Heart right ventricle (tissue), 16 donors: Measurements from ENCODE around the gene LASP1NB.
A peak's percentile ranks its signal among the peaks of the same experiment; 100 is the strongest.

Experiments
- ATAC-seq, 8 donors: fragments of 200-7000 bp; cut with Tn5 transposase; one replicate each; pipeline ENCODE4 v1.9.1; 2020; ENCODE audit warnings: mild to moderate bottlenecking in 8 of 8, moderate library complexity in 8 of 8, moderate number of reproducible peaks in 1 of 8
- DNase-seq, 2 donors: peaks; one replicate each; pipeline ENCODE4 v3.0.0-alpha.2; 2020
- H3K27ac ChIP-seq, 10 donors: fragments of 200-600 bp; sonication (generic) in 2 of 10; one replicate each; pipeline versions ENCODE4 v1.5.0 to v1.8.0; 2020 to 2022; ENCODE audit warnings: mild to moderate bottlenecking in 3 of 10
- H3K27me3 ChIP-seq, 7 donors: fragments of 200-600 bp; one replicate each; pipeline ENCODE4 v1.8.0; 2021 to 2022; ENCODE audit warnings: mild to moderate bottlenecking in 2 of 7
- H3K36me3 ChIP-seq, 9 donors: fragments of 200-600 bp; sonication (generic) in 1 of 9; one replicate each; pipeline versions ENCODE4 v1.5.0 to v1.8.0; 2020 to 2022; ENCODE audit warnings: mild to moderate bottlenecking in 2 of 9
- H3K4me1 ChIP-seq, 9 donors: fragments of 200-600 bp; sonication (generic) in 1 of 9; one replicate each; pipeline versions ENCODE4 v1.5.0 to v1.8.0; 2020 to 2022; ENCODE audit warnings: mild to moderate bottlenecking in 4 of 9
- H3K4me3 ChIP-seq, 10 donors: fragments of 200-600 bp; sonication (generic) in 2 of 10; one replicate each; pipeline versions ENCODE4 v1.5.0 to v1.8.0; 2020 to 2022; ENCODE audit warnings: mild to moderate bottlenecking in 7 of 10, moderate library complexity in 2 of 10
- H3K9me3 ChIP-seq, 11 donors: fragments of 200-600 bp in 10 of 11; sonication (generic) in 2 of 11; one replicate each; pipeline versions ENCODE4 v1.5.0 to v1.8.0; 2013 to 2022; ENCODE audit warnings: mild to moderate bottlenecking in 2 of 11, control low read depth in 1 of 11, moderate library complexity in 1 of 11
- WGBS, 2 donors: extraction: QIAGEN DNeasy Blood & Tissue Kit; methylation state at CpG; one replicate each; pipeline ENCODE4 v1.1.7; 2013; ENCODE audit warnings: inconsistent platforms in 1 of 2; 5-methylcytosine and 5-hydroxymethylcytosine counted together
- intact Hi-C, 10 donors: fragments of 100-400 bp; cut with DNase I; formaldehyde crosslinking; loops; one replicate each; pipeline versions ENCODE4 v1.11.1 to v1.14.2; 2022
- TF ChIP-seq, protein P1 (sequence below), 9 donors: fragments of 200-600 bp; sonication (generic) in 2 of 9; IDR thresholded peaks; one replicate each; pipeline versions ENCODE4 v1.5.0 to v1.8.0; 2021 to 2022; ENCODE audit warnings: antibody characterized with exemption in 9 of 9, mild to moderate bottlenecking in 5 of 9, moderate library complexity in 1 of 9
- donor health status: Arrhythmogenic right ventricular cardiomyopathy.
- donor health status: ischemic (EF 13 %, LVEDD 7.1; RV severe dilation, severe dysfunction).
- donor health status: healthy with polysubstance abuse.
- donor health status: DM: no; HTN: yes; CAD: no.
- donor health status: DM: no; HTN: no; CAD: no.
- donor health status: ischemic (EF 25% LVEDD 6.9; RV normal size, moderate dysfunction).
- donor health status: ischemic (EF 25% LVEDD 5.7; RV mildly dilated, moderate dysfunction).
- donor health status: healthy.
- donor health status: DM: yes; HTN: yes; CAD: no.
- donor health status: Ischemic cardiomyopathy.
- donor health status: ischemic (EF 35%, LVEDD 5.7; RV mildly dilated, moderate dysfunction).
- donor health status: nonischemic (EF 11% LVEDD 7.7; RV severe dilation, severe dysfunction).
- donor health status: DM: yes; HTN: yes; CAD: no.
- donor health status: PGD.
- donor health status: ischemic (EF 29% LVEDD 5.4; RV normal size, mild dysfunction).
- donor health status: nonischemic (EF 23%, LVEDD 6.1; RV moderate dilation, normal function).

Gene LASP1NB

DNA sequence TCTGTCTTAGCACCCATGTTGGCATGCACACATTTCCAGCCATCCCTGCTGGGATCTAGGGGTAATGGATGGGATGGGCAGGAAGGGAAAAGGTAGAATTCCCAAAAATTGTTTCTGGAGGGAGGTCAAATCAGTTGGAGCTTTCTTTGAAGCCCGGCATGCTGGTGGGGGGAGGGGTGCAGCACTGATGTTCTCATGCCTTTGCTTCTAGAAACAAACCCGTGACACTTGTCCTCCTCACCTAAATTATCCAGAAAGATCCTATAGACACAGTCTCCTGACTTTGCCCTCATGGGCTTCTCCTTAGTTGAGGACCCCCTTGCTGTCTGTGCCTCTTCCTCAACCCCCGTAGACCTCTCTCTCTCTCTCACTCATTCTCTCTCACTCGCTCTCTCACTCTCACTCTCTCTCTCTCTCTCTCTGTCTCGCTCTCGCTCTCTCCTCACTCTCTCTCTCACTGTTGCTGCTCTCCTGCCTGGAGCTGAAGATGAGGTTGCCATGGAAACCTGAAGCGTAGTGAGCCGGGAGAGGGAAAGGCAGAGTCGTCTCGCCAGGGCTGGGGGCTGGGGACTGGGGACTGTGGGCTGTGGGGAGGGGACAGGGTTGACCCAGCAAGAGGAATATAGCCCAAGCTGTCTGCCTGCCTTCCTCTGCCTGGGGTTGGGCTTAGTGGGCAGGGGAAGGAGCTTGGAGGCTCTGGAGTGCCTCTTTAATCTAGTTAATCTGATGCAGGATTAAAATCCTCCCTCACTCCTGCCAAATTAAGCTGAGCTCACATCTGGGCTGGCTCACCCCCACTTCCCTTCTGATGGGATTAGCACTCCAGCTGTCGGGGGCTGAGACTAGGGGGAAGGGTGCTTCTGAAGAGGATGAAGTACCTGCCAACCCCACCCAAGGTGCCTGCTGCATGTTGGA, 39.4 kb upstream of the LASP1NB start:
- Histone ChIP-seq H3K4me3 (no peak overlapping the region), H3K27me3 (no peaks in the 10 kb centered on the region), H3K4me1 (peaks cover 33 to 88% (median 60%) of the 10 kb centered on the region in 9 donors), H3K27ac (peak overlapping the region in 7 of 10 donors; percentile 16 to 81 (median 71)), H3K9me3 (no peaks in the 10 kb centered on the region), H3K36me3 (peaks cover 0 to 88% (median 15%) of the 10 kb centered on the region in 9 donors)
- intact Hi-C loops, result no loop called here
- DNase-seq (no peak), ATAC-seq (peak in 3 of 8 donors; percentile 6 to 19 (median 8))
- WGBS, 2 donors, result 57 to 62% methylated on average over 11 of the region's 11 CpGs
- TF ChIP-seq, protein P1, sequence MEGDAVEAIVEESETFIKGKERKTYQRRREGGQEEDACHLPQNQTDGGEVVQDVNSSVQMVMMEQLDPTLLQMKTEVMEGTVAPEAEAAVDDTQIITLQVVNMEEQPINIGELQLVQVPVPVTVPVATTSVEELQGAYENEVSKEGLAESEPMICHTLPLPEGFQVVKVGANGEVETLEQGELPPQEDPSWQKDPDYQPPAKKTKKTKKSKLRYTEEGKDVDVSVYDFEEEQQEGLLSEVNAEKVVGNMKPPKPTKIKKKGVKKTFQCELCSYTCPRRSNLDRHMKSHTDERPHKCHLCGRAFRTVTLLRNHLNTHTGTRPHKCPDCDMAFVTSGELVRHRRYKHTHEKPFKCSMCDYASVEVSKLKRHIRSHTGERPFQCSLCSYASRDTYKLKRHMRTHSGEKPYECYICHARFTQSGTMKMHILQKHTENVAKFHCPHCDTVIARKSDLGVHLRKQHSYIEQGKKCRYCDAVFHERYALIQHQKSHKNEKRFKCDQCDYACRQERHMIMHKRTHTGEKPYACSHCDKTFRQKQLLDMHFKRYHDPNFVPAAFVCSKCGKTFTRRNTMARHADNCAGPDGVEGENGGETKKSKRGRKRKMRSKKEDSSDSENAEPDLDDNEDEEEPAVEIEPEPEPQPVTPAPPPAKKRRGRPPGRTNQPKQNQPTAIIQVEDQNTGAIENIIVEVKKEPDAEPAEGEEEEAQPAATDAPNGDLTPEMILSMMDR (IDR thresholded peaks at IDR 0.05), result no peak

DNA sequence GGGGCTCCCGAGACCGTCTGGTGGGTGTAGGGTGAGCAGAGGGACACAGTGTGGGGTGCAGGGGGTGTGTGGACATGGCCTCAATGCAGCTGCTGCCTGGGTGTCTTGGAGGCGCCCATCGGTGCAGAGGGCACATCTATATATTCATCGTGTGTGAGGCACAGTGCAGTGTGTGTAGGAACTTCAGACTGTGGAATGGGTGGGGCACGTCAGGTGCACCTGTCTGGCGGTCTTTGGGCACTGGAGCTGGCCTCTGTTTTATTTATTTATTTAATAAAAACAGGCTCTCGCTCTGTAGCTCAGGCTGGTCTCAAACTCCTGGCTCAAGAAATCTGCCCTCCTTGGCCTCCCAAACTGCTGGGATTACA, 38.8 kb upstream of the LASP1NB start:
- Histone ChIP-seq H3K9me3 (no peaks in the 10 kb centered on the region), H3K27me3 (no peaks in the 10 kb centered on the region), H3K4me1 (peaks cover 26 to 88% (median 54%) of the 10 kb centered on the region in 9 donors), H3K4me3 (no peak overlapping the region), H3K27ac (peak overlapping the region in 1 of 10 donors; percentile 81), H3K36me3 (peaks cover 0 to 88% (median 22%) of the 10 kb centered on the region in 9 donors)
- TF ChIP-seq, protein P1 (IDR thresholded peaks at IDR 0.05), result no peak
- 71 to 80% methylated on average over 8 of the region's 8 CpGs for WGBS, 2 donors
- intact Hi-C loops, result no loop called here
- no peak for DNase-seq
- no peak for ATAC-seq

DNA sequence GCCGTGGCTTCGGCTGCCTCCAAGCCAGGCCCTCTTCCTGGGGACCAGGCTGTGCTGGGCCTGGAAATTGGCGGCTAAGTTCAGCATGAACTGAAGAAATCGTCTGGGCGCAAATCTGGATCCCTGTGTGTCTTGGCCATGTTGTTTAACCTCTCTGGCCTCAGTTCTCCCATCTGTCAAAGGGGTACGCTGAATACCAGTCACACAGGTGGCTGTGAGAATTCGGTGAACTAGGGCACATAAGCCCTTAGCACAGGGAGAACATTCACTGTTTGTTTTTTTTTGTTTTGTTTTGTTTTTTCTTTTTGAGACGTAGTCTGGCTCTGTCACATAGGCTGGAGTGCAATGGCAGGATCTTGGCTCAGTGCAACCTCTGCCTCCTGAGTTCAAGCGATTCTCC, 36.6 kb upstream of the LASP1NB start:
- Histone ChIP-seq H3K27me3 (no peaks in the 10 kb centered on the region), H3K36me3 (peaks cover 0 to 88% (median 27%) of the 10 kb centered on the region in 9 donors), H3K27ac (no peak overlapping the region), H3K4me1 (peaks cover 11 to 87% (median 46%) of the 10 kb centered on the region in 9 donors), H3K9me3 (no peaks in the 10 kb centered on the region), H3K4me3 (no peak overlapping the region)
- ATAC-seq (no peak), DNase-seq (no peak)
- 86 to 94% methylated on average over 9 of the region's 9 CpGs for WGBS, 2 donors
- intact Hi-C loops, result no loop called here
- TF ChIP-seq, protein P1 (IDR thresholded peaks at IDR 0.05), result no peak

DNA sequence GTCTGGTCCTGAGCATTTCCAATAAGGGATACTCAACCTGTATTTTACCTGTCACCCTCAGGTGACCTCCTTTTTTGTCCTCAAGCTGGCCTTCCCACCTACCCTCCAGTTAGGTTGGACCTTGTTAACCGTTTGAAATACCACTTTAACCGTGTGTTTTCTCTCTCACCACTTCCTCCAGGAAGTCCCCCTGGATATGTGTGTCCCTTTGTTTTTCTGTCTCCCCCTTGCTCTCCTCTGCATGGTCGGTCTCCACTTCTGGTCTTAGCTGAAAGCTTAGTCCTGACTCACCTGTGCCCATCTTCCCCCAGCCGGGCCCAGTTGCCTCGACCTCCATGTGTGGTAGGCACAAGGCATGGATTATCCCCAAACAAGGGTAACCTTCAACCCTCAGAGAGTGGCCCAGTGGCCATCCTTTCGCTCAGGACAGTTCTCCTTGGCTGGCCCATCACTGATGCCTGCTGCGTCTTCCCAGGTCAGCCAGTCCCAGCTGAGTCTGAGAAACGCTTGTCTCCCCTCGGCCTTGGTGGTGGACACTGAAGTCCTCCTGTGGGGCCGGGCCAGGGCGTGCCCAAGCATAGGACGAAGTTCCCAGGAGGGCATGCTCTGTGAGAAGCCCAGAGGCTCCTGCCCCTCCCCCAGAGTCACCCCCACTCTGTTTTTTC, 35.5 kb upstream of the LASP1NB start:
- peak overlapping the region in 2 of 10 donors; percentile 43 to 58 for H3K27ac ChIP-seq

More for the DNA sequence above, 35.5 kb upstream of the LASP1NB start:
- Histone ChIP-seq H3K36me3 (peaks cover 0 to 91% (median 30%) of the 10 kb centered on the region in 9 donors), H3K4me1 (peaks cover 15 to 87% (median 48%) of the 10 kb centered on the region in 9 donors), H3K4me3 (no peak overlapping the region), H3K27me3 (no peaks in the 10 kb centered on the region), H3K9me3 (no peaks in the 10 kb centered on the region)
- ATAC-seq, result no peak
- DNase-seq, result no peak
- WGBS, 2 donors, result 88 to 91% methylated on average over 12 of the region's 12 CpGs
- TF ChIP-seq, protein P1 (IDR thresholded peaks at IDR 0.05), result no peak
- intact Hi-C loops, result no loop called here
